Panc1 (cell line): ENCODE results near the gene CPA2. TPM values are rescaled to one million over a fixed set of nuclear protein-coding genes. Genes with fewer than 3 reads are reported as not detected.
A peak's percentile ranks its signal among the peaks of the same experiment; 100 is the strongest.

Experiments used
- ATAC-seq: fragments of 200-7000 bp; cut with Tn5 transposase; 2 replicates; pipeline ENCODE4 v1.9.1; 2020; ENCODE audit warnings: mild to moderate bottlenecking, moderate library complexity
- BruUV-seq: library from RNA; stranded (reverse); fragments of 400-500 nt; replicated peaks from 2 replicates; lab custom pipeline; 2021; lab: Mats Ljungman, UMichigan
- CTCF ChIA-PET: fragments of 300-600 bp; sonication (Branson Sonifier 250); formaldehyde crosslinking; loops from one replicate; lab custom pipeline; 2022; ENCODE audit warnings: antibody characterized with exemption; lab: Charles Lee
- POLR2A ChIA-PET: fragments of 300-600 bp; sonication (Branson Sonifier 250); formaldehyde crosslinking; loops from one replicate; lab custom pipeline; 2022; ENCODE audit warnings: antibody characterized with exemption; lab: Charles Lee
- DNase-seq: peaks from one replicate; pipeline ENCODE4 v3.0.0-alpha.2; 2010; ENCODE audit warnings: low read depth, low spot score
- H3K27ac ChIP-seq: 2 replicates; pipeline ENCODE4 v1.5.1; 2011; ENCODE audit warnings: mild to moderate bottlenecking, low read length, inconsistent platforms
- H3K27me3 ChIP-seq: fragments of 200-500 bp; sonication (Bioruptor generic); 2 replicates; pipeline ENCODE4 v1.6.0; 2014; ENCODE audit warnings: low read length, inconsistent platforms; ENCODE audit not compliant: control insufficient read depth, insufficient read depth
- H3K36me3 ChIP-seq: fragments of 200-500 bp; sonication (Bioruptor generic); 2 replicates; pipeline ENCODE4 v1.5.1; 2014; ENCODE audit warnings: inconsistent platforms, mild to moderate bottlenecking, low read length, moderate library complexity; ENCODE audit not compliant: control insufficient read depth, insufficient read depth
- H3K4me1 ChIP-seq: 2 replicates; pipeline ENCODE4 v1.5.1; 2011; ENCODE audit warnings: inconsistent platforms, mild to moderate bottlenecking, low read length, moderate library complexity; ENCODE audit not compliant: control insufficient read depth, insufficient read depth
- H3K4me3 ChIP-seq, 2 experiments: 2 replicates each; pipeline ENCODE4 v1.5.1; 2011 to 2012; ENCODE audit warnings: low read depth in 2 of 2, low read length in 2 of 2, mild to moderate bottlenecking in 2 of 2, inconsistent platforms in 1 of 2, moderate library complexity in 1 of 2
- H3K9me3 ChIP-seq: fragments of 200-500 bp; sonication (Bioruptor generic); 2 replicates; pipeline ENCODE4 v1.5.1; 2014; ENCODE audit warnings: low read depth, mild to moderate bottlenecking, inconsistent platforms, low read length, moderate library complexity; ENCODE audit not compliant: control insufficient read depth, insufficient read depth
- POLR2AphosphoS5 ChIP-seq: IDR thresholded peaks from 2 replicates; pipeline ENCODE4 v1.6.1; 2012; ENCODE audit warnings: mild to moderate bottlenecking, low read depth, low read length, moderate library complexity
- SIN3A ChIP-seq: IDR thresholded peaks from 2 replicates; pipeline ENCODE4 v1.6.1; 2012; ENCODE audit warnings: low read depth, mild to moderate bottlenecking, low read length, moderate library complexity, borderline replicate concordance; ENCODE audit not compliant: insufficient read depth
- TCF7L2 ChIP-seq: IDR thresholded peaks from 2 replicates; pipeline ENCODE4 v1.6.1; 2011; ENCODE audit warnings: mild to moderate bottlenecking, low read depth, low read length, inconsistent platforms
- in situ Hi-C: cut with HindIII; loops from 2 replicates; pipeline ENCODE4 v1.10.0; 2016; ENCODE audit warnings: low sequenced_read_pairs, low pct_unique_long_range_greater_than_20kb
- intact Hi-C: fragments of 100-400 bp; cut with micrococcal nuclease; formaldehyde crosslinking; loops from one replicate; pipeline ENCODE4 v1.10.0; 2022; ENCODE audit not compliant: unreplicated experiment
- total RNA-seq: library from RNA; stranded (reverse); gene quantifications from one replicate; pipeline ENCODE4 v1.2.1, GENCODE V29; 2021; ENCODE audit not compliant: unreplicated experiment
- TF ChIP-seq, protein P1 (sequence below), 2 experiments: IDR thresholded peaks; 2 replicates each; pipeline ENCODE4 v1.6.1; 2011 to 2012; ENCODE audit warnings: low read depth in 2 of 2, control low read depth in 1 of 2, low read length in 1 of 2, mild to moderate bottlenecking in 1 of 2, moderate library complexity in 1 of 2; ENCODE audit not compliant: insufficient read depth in 1 of 2
- TF ChIP-seq, protein P2 (sequence below): fragments of 450-650 bp; IDR thresholded peaks from 2 replicates; pipeline ENCODE4 v1.5.1; 2017; ENCODE audit warnings: mild to moderate bottlenecking

CPA2 gene
- total RNA-seq, 1 experiment from 2014 or later, result 0.87 TPM

DNA sequence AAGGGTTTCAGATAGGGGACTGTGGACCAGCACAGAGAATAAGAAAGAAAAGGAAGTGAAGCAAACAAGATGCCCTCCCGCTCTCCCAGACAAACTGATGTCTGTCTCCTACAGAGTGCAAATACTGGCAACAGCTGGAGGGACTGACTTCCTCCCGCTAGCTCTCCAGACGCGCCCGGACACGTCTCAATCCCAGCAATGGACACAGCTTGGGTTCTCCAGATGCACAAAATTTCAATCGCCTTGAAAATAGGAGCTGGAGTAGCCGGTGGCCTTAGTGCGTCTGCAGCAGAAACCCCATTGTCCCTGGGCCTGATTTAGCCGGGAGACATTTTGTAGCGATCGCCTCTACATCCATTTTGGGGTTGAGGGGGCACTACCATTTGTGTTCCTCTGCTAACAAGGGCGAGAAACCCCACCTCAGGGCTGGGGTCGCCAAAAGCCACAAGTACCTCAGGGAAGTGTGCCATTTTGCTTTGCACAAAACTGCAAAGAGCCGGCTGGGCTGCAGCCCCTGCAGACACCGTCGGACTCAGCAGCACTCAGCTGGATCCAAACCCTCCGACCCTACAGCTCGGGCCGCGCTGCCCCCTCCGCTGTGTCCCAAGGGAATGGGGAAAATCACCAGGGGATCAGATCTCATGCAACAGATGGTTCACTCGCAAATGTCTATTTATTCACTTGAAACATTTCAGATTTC, 5.9 kb downstream of the CPA2 start:
- H3K9me3 ChIP-seq, result no peaks in the 10 kb centered on the region
- H3K4me3 ChIP-seq, result no peak overlapping the region
- TF ChIP-seq, protein P1, sequence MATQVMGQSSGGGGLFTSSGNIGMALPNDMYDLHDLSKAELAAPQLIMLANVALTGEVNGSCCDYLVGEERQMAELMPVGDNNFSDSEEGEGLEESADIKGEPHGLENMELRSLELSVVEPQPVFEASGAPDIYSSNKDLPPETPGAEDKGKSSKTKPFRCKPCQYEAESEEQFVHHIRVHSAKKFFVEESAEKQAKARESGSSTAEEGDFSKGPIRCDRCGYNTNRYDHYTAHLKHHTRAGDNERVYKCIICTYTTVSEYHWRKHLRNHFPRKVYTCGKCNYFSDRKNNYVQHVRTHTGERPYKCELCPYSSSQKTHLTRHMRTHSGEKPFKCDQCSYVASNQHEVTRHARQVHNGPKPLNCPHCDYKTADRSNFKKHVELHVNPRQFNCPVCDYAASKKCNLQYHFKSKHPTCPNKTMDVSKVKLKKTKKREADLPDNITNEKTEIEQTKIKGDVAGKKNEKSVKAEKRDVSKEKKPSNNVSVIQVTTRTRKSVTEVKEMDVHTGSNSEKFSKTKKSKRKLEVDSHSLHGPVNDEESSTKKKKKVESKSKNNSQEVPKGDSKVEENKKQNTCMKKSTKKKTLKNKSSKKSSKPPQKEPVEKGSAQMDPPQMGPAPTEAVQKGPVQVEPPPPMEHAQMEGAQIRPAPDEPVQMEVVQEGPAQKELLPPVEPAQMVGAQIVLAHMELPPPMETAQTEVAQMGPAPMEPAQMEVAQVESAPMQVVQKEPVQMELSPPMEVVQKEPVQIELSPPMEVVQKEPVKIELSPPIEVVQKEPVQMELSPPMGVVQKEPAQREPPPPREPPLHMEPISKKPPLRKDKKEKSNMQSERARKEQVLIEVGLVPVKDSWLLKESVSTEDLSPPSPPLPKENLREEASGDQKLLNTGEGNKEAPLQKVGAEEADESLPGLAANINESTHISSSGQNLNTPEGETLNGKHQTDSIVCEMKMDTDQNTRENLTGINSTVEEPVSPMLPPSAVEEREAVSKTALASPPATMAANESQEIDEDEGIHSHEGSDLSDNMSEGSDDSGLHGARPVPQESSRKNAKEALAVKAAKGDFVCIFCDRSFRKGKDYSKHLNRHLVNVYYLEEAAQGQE (IDR thresholded peaks at IDR 0.05; ENCODE audit: insufficient read depth in 1 of 2, low read depth in 2 of 2, low read length in 1 of 2), result no peak
- TF ChIP-seq SIN3A, result no peak
- TF ChIP-seq, protein P2, sequence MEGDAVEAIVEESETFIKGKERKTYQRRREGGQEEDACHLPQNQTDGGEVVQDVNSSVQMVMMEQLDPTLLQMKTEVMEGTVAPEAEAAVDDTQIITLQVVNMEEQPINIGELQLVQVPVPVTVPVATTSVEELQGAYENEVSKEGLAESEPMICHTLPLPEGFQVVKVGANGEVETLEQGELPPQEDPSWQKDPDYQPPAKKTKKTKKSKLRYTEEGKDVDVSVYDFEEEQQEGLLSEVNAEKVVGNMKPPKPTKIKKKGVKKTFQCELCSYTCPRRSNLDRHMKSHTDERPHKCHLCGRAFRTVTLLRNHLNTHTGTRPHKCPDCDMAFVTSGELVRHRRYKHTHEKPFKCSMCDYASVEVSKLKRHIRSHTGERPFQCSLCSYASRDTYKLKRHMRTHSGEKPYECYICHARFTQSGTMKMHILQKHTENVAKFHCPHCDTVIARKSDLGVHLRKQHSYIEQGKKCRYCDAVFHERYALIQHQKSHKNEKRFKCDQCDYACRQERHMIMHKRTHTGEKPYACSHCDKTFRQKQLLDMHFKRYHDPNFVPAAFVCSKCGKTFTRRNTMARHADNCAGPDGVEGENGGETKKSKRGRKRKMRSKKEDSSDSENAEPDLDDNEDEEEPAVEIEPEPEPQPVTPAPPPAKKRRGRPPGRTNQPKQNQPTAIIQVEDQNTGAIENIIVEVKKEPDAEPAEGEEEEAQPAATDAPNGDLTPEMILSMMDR, result no peak
- TF ChIP-seq TCF7L2, result no peak
- DNase-seq (no peak), ATAC-seq (peak; percentile 30; the same call in 1 of the 2 replicates)
- intact Hi-C loops, result no loop called here
- no peaks in the 10 kb centered on the region for H3K4me1 ChIP-seq
- POLR2A ChIA-PET, result no interaction called here
- no peaks in the 10 kb centered on the region for H3K27me3 ChIP-seq
- BruUV-seq, result no TSS peak
- no peaks in the 10 kb centered on the region for H3K36me3 ChIP-seq
- CTCF ChIA-PET, result no interaction called here
- H3K27ac ChIP-seq, result no peak overlapping the region
- in situ Hi-C loops, result no loop called here

DNA sequence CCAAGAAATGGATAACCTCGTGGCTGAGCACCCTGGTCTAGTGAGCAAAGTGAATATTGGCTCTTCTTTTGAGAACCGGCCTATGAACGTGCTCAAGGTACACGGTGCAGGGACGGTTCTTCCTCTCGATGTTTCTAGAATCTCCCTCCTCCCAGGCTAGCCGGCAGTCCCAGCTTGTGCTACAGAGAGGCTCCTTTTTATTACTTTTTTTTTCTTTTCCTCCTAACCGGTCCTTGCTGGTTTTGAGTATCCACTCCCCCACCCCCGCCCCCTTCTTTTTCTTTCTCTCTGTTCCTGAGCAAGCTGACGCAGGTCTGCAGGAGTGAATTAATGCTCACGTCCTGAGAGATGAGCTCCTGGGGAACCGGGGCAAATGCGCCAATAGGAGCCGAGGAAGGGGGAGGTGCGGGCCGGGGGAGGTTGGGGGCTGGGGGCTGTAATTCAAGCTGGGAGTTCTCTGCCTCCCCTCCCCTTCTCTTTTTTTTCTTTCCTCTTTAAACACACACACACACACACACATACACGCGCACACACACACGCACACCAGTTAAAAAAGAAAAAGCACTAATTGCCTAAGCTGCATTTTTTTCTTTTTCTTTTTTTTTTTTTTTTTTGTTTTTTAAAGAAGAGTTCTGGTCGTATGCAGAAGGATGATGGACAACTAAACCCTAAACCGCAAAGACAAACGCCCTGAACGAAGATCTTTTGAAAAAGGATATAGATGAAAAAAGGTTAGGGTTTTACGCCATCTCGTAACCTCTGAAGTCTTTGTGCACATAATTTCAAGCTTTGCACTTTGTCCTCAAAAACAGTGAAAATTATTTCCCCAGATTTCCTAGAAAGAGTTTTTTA, 6.6 kb downstream of the CPA2 start:
- TF ChIP-seq TCF7L2 (no peak), SIN3A (no peak), POLR2AphosphoS5 (no peak)
- H3K9me3 ChIP-seq, result no peaks in the 10 kb centered on the region
- CTCF ChIA-PET, result interaction anchor here (0.6 kb wide), 2 partner anchors 151 to 203 kb away, joined by 4 to 8 read pairs; partner anchors contain the start of gene KLHDC10
- intact Hi-C loops, result no loop called here
- H3K27me3 ChIP-seq, result no peaks in the 10 kb centered on the region
- POLR2A ChIA-PET, result no interaction called here
- H3K4me1 ChIP-seq, result no peaks in the 10 kb centered on the region
- in situ Hi-C loops, result no loop called here
- DNase-seq, result no peak
- no peak overlapping the region for H3K27ac ChIP-seq
- no peaks in the 10 kb centered on the region for H3K36me3 ChIP-seq
- no TSS peak for BruUV-seq
- H3K4me3 ChIP-seq, result no peak overlapping the region
- no peak for ATAC-seq
